ENCODE results near the gene WDR93. TPM values are rescaled to one million over a fixed set of nuclear protein-coding genes. Genes with fewer than 3 reads are reported as not detected.

WDR93 gene
- total and polyA plus RNA-seq, 12 donors = 0.14 to 0.43 (median 0.36) TPM; not detected in 4

DNA sequence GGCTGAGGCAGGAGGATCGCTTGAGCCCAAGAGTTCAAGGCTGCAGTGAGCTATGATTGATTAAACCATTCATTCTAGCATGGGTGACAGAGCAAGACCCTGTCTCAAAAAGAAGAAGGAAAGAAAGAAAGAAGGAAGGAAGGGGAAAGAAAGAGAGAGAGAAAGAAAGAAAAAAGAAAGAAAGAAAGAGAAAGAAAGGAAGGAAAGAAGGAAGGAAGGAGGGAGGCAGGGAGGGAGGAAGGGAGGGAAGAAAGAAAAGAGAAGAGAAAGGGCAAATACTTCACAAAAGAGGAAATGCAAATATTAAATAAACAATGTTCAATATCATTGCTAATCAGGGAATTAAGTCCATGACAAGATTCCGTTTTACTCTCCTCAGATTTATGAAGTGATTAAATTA, 31.3 kb upstream of the WDR93 start:
- TF ChIP-seq POLR2A (IDR thresholded peaks at IDR 0.05) = no peak
- TF ChIP-seq, protein P1, sequence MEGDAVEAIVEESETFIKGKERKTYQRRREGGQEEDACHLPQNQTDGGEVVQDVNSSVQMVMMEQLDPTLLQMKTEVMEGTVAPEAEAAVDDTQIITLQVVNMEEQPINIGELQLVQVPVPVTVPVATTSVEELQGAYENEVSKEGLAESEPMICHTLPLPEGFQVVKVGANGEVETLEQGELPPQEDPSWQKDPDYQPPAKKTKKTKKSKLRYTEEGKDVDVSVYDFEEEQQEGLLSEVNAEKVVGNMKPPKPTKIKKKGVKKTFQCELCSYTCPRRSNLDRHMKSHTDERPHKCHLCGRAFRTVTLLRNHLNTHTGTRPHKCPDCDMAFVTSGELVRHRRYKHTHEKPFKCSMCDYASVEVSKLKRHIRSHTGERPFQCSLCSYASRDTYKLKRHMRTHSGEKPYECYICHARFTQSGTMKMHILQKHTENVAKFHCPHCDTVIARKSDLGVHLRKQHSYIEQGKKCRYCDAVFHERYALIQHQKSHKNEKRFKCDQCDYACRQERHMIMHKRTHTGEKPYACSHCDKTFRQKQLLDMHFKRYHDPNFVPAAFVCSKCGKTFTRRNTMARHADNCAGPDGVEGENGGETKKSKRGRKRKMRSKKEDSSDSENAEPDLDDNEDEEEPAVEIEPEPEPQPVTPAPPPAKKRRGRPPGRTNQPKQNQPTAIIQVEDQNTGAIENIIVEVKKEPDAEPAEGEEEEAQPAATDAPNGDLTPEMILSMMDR (IDR thresholded peaks at IDR 0.05) = no peak
- 66 to 78% (median 69%) methylated on average over 2 of the region's 2 CpGs for WGBS, 4 donors
- no peaks in the 10 kb centered on the region for H3K9me3 ChIP-seq (replicated peaks in 1 of 3)
- intact Hi-C loops (cut with DNase I) = no loop called here
- no peaks in the 10 kb centered on the region for H3K36me3 ChIP-seq (replicated peaks in 1 of 2)
- DNase-seq = peak in 1 of 7 donors; percentile 2
- H3K4me3 ChIP-seq = no peak overlapping the region
- peaks cover 19% of the 10 kb centered on the region in 2 donors for H3K4me1 ChIP-seq (replicated peaks in 1 of 2)
- H3K27me3 ChIP-seq = no peaks in the 10 kb centered on the region
- no peak overlapping the region for H3K27ac ChIP-seq

DNA sequence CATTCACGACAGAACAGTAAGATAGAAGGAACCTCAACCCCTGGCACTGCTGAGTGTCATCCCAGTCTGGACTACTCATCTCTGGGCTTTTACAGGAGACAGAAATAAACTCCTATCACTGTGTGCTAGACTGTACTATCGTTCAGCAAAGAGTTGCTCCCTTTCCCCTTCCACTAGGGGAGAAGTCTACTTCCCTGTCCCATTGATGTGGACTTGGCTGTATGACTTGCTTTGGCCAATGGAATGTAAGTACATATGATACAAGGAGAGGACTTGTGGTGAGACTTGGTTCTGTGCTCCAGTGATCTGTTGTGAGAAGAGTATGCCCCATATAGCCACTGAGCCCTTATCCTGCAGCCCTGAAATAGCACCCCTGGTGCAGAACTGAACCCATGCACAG, 30.1 kb upstream of the WDR93 start:
- Histone ChIP-seq H3K4me1 (replicated peaks in 1 of 2) (peaks cover 18 to 25% of the 10 kb centered on the region in 2 donors), H3K27ac (no peak overlapping the region), H3K27me3 (no peaks in the 10 kb centered on the region), H3K4me3 (no peak overlapping the region), H3K9me3 (replicated peaks in 1 of 3) (no peaks in the 10 kb centered on the region), H3K36me3 (replicated peaks in 1 of 2) (no peaks in the 10 kb centered on the region)
- WGBS, 4 donors = 75 to 92% (median 85%) methylated on average over 2 of the region's 2 CpGs
- TF ChIP-seq, protein P1 (IDR thresholded peaks at IDR 0.05) = no peak
- no peak for TF ChIP-seq POLR2A (IDR thresholded peaks at IDR 0.05)
- peak in 1 of 7 donors; percentile 24 for DNase-seq
- intact Hi-C loops (cut with DNase I) = no loop called here

DNA sequence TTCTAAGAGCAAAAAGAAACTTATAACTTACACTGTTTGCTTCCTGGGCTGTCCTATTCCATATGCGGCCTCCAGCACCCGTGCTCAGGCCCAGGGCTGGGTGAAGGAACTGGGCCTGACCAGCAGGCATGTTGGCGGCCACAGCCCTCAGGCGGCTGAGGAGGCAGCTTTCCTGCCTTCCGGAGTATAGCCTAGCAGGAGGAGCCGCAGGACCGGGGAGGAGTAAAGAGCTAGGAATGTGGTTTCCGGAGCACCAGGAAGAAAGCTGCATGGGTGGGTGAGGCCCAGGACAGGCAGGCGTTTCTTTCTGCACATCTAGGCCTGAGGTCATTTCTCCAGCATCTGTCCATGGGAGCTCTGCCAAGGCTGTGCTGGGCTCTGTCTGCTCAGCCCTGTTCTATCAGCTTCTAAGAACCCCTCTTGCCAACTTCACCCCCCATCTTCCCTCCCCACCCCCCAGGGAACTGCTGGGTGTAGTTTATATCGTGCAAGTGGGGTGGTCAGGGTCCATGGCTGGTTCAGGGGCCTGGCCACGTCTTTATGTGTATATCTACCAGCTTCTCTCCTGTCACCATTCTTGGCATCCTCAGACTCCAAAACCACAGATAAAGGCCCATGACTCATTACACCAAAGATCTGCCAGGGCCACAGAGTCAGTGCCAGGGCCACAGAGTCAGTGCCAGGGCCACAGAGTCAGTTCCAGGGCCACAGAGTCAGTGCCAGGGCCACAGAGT, 27.6 kb upstream of the WDR93 start:
- peak in 6 of 7 donors; percentile 59 to 85 (median 77) for DNase-seq
- Histone ChIP-seq H3K4me1 (replicated peaks in 1 of 2) (peaks cover 17 to 23% of the 10 kb centered on the region in 2 donors), H3K27ac (peak overlapping the region in 4 of 5 donors; percentile 70 to 89 (median 77)), H3K9me3 (replicated peaks in 1 of 3) (no peaks in the 10 kb centered on the region), H3K4me3 (no peak overlapping the region), H3K36me3 (replicated peaks in 1 of 2) (no peaks in the 10 kb centered on the region), H3K27me3 (no peaks in the 10 kb centered on the region)
- 42 to 59% (median 51%) methylated on average over 9 to 11 of the region's 11 CpGs for WGBS, 4 donors
- intact Hi-C loops (cut with DNase I) = no loop called here
- TF ChIP-seq, protein P1 (IDR thresholded peaks at IDR 0.05) = peak in 1 of 6 experiments; percentile 19
- TF ChIP-seq POLR2A (IDR thresholded peaks at IDR 0.05) = no peak

DNA sequence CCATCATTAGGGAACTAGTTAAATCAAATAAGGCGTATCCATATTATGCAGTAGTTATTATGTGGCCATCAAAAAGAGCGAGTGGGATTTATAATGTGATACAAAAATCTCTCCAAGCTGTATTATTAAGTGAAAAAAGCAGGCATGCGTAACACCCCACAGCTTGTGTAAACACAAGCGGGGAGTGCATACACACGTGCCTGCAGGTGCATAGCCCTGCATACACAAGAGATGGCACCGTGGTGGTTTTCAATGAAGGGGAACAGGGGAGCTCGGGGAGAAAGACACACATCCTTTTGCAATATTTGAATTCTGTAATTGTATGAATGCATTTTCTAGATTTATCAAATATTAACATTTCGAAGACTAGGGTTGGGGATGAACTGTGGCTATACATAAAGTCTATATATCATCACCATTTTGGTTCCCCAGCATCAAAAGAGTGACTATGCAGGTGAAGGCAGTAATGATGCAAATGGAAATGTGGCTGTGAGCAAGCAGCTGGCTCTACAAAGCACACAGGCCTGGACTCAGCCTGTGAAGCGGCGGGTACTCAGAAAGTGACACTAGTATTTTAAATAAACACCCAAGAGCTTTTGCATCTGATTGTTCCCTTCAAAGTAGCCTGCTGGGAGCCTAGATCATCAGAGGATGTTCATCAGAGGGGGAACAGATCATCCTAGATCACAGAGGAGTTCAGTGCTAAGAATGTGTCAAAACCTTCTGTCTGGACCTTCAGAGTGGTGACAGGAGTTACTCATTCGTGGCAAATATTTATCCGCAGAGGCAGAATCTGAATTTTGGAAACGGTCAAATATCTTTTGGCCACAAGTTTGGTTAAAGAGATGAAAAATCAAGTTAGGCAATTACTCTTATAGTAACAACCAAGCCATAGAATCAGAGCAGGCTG, 25.9 kb upstream of the WDR93 start:
- WGBS, 4 donors = 86 to 89% (median 88%) methylated on average over 13 of the region's 13 CpGs
- Histone ChIP-seq H3K36me3 (replicated peaks in 1 of 2) (no peaks in the 10 kb centered on the region), H3K27ac (peak overlapping the region in 4 of 5 donors; percentile 76 to 95 (median 84)), H3K27me3 (no peaks in the 10 kb centered on the region), H3K4me3 (peak overlapping the region in 1 of 4 donors; percentile 52), H3K9me3 (replicated peaks in 1 of 3) (no peaks in the 10 kb centered on the region), H3K4me1 (replicated peaks in 1 of 2) (peaks cover 17 to 23% of the 10 kb centered on the region in 2 donors)
- intact Hi-C loops (cut with DNase I) = no loop called here
- peak in 1 of 7 donors; percentile 47 for DNase-seq
- no peak for TF ChIP-seq POLR2A (IDR thresholded peaks at IDR 0.05)
- TF ChIP-seq, protein P1 (IDR thresholded peaks at IDR 0.05) = no peak

Measured in adrenal gland (tissue), 12 donors.